GM21723 (cell line): ENCODE data around the gene PPA2.
"Not testable (repeated sequence)": the region's sequence is repeated elsewhere in the genome, so short reads cannot be mapped to it uniquely, and the experiment has no call there.

Experiments
- ATAC-seq: cut with Tn5 transposase; IDR thresholded peaks from one replicate; pipeline ENCODE4 v1.9.1; 2021; ENCODE audit warnings: mild to moderate bottlenecking, moderate library complexity; ENCODE audit not compliant: unreplicated experiment

The PPA2 gene

DNA sequence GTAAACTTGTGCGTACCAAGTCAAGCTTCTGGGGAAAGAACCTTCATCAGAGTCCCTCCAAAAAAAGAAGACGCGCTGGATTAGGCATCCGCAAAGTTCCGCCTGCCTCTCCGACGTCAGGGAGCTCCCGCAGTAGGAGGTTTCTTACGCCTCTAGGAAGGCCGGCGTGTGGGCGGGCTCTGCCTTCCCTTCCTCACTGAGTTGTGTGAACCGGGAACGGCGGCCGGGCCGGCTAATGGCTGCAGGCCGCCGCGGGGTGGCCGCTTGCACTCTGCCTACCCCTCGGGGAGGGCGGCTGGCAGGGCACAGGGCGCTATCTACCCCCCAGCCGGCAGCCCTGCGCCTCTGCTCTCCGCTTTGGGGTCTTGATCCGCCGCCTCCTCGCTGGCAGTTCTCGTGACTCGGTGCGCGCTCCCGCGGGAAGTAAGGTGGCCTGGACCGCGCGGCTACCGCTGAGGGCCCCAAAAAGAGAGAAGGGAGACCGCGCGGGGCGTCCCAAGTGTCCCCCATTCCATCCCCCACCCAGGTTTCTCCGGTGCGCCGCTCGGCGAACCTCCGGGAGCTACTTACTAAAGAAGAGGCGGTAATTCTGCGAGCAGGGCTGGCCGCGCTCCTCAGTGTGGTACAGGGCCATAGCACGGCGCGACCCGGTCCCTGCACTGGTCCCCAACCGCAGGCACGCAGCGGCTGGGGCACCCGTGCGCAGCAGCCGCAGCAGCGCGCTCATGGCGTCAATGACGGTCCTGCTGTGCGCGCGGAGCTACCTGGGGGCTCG, at the start of gene PPA2:
TSS of gene PPA2 (minus strand) at position 739 of the 775 bp plus-strand sequence. CDS start at position 727, 12 bp downstream.
- peak; percentile 86 for ATAC-seq

GRCh38 chr4:105520819-105521790, 47.2 kb upstream of the PPA2 start:
- peak; percentile 87 for ATAC-seq

DNA sequence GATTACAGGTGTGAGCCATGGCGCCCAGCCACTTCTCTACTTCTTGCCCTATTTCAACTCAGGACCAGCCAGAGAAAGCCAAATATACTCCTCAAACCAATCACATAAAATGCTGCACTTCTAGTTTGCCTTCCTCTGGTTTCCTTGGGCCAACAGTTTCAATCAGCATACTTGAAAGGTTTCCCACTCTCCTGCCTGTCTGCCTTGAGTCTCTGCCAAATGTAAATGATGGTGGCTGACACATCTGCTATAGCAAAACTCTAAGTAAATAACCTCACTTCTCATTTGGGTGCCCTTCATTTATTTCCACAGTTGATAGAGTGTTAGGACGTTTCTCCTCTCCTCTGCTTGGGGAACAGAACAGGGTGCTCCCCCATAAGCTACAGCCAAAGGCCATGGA, 36.4 kb upstream of the PPA2 start:
- no peak for ATAC-seq

DNA sequence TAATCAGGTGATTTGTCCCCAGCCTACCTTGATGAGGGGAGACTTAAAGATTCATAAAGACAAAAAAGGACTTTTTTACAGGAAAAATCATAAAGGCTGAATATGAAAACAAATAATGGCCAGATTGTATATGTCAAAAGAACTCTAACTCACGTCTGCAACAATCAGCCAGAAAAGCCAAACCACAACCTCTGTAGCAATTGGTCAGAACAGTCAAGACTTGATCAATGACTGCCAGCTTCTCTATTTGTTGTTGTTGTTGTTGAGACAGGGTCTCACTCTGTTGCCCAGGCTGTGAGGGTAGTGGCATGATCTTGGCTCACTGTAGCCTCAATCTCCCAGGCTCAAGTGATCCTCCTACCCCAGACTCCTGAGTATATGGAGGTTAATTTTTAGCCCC, 35.9 kb upstream of the PPA2 start:
- no peak for ATAC-seq

DNA sequence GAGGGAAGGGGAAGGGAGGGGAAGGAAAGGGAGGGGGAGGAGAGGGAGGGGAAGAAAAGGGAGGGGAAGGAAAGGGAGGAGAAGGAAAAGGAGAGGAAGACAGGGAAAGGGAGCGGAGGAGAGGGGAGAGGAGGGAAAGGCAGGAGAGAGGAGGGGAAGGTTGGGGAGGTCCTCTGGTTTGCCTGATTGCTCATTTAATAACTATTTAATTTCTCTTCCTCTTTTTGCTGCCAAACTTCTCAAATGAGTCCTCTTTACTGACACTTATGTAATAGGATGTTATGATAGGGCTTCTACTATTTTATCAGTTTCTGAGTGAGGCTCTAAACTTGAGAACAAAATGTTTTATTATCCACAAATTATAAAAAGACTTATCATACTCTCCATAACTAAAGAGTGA, 35.4 kb upstream of the PPA2 start:
- ATAC-seq, result peak; percentile 94

DNA sequence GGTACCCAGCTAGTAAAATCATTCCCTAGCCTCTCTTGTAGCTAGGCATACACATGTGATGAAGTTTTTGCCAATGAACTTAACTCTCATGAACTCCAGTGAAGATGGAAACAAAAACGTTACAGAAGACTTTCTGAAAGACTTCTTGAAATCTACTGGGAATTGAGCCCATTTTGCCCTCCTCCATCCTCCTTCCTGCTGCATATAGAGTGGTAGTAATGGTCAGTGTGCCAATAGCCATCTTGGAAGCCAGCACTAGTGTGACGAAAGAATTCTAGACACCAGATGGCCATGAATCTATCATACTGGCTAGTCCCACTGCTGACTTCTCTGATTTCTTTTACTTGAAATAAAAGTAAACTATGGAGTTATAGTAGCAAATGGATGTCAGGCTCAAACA, 30.9 kb upstream of the PPA2 start:
- ATAC-seq, result no peak

DNA sequence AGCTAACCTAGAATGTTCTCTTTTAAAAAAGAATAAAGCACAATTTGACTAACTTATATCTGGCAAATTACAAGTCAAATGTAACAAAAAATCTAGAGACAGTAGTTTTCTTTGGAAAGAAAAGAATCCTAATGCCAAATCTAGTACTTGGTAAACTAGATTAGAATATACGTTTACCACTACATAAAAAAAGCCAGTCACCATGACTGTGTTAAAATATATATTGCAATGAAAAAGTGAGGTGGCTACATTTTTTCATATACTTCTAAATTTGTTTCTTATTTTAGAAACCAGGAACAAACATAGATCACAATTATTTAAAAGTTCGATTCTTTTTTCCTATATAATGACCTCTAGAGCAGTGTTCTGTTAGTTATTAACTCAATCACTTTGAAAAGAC, 29.6 kb upstream of the PPA2 start:
- no peak for ATAC-seq

DNA sequence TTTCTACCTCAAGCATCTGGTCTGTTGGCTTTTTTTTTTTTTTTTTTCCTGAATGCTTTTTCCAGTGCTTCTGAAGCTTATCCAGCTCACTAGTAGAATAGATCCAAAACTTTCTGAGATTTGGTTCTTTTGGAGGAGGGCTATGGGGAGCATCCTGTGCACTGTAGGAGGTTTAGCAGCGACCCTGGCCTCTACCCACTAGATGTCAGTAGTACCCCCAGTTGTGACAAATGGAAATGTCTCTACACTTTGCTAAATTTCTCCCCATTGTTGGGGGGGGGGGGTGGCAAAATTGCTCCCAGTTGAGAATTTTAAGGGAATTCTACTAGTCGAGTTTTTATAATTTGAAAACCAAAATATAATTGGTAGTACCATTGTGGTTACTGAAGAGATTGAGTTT, 23.0 kb upstream of the PPA2 start:
- ATAC-seq, result no peak

DNA sequence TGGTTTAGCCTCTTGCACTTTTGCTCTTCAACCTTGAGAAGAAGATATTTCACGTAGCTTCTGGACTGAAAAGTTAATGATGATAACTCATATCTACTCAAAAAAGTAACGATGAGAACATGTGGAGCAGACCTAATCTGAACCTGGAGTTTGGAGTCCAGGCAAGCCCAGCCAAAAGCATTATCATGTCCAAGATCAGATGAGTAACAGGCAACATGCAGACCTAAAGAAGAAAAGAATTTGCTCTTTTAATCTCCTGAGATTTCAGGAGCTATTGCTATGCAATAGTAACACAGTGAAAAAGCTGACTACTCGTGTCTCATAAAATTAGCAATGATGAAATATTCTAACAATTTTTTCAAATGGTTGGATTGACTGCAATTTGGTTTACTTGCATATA, 21.8 kb upstream of the PPA2 start:
- ATAC-seq, result no peak

GRCh38 chr4:105490523-105490922, 16.7 kb upstream of the PPA2 start:
- ATAC-seq, result no peak

DNA sequence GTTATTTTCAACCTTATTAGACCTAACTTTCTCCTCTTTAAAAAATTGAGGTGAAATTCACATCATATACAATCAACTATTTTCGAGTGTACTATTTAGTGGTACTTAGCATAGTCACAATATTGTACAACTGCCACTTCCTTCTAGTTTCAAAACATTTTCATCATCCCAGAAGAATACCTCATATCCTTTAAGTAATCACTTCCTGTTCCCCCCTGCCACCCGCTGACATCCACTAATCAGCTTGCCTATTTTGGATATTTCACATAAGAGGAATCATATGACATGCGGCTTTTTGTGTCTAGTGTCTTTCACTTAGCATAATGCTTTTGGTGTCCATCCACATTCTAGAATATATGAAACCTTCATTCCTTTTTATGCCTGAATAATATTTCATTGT, 10.0 kb upstream of the PPA2 start:
- no peak for ATAC-seq

DNA sequence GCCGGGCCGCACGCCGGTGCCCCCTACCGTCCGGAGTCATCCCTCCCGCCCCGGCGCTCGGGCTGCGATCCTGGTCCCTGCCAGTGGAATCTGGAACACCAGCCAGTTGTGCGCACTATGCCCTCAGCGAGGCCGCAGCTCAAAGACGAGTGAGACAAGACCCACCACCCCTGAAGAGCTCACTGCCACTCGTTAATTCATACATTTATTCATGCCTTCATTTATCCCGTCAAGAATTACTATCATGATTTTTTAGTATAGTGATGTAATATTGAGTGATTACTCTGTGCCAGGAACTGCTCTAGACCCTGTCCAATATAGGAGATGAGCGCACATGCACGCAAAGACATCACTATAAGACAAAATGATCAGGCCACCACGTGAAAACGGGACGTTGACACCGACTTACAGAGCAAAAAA, 247 bp upstream of the PPA2 start:
- ATAC-seq, result peak; percentile 6

GRCh38 chr4:105472871-105473323, 965 bp downstream of the PPA2 start:
- no peak for ATAC-seq

- peak; percentile 45 for ATAC-seq
Observed at GRCh38 chr4:105471566-105472176, 2.2 kb downstream of the PPA2 start.

GRCh38 chr4:105470766-105471165, 3.1 kb downstream of the PPA2 start:
- ATAC-seq, result no peak

GRCh38 chr4:105469736-105470135, 4.1 kb downstream of the PPA2 start:
- ATAC-seq, result no peak

- ATAC-seq, result no peak
Observed at GRCh38 chr4:105466580-105466979, 7.3 kb downstream of the PPA2 start.

DNA sequence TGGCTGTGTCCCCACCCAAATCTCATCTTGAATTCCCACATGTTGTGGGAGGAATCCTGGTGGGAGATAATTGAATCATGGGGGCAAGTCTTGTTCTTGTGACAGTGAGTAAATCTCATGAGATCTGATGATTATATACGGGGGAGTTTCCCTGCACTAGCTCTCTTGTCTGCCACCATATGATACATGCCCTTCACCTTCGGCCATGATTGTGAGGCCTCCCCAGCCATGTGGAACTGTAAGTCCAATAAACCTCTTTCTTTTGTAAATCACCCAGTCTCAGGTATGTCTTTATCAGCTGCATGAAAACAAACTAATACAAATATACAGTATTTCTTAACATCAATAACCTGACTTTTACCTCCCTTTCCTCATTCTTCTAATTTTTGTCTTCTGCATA, 9.3 kb downstream of the PPA2 start:
- ATAC-seq, result not testable (repeated sequence)

GRCh38 chr4:105462576-105462975, 11.3 kb downstream of the PPA2 start:
- ATAC-seq, result no peak

DNA sequence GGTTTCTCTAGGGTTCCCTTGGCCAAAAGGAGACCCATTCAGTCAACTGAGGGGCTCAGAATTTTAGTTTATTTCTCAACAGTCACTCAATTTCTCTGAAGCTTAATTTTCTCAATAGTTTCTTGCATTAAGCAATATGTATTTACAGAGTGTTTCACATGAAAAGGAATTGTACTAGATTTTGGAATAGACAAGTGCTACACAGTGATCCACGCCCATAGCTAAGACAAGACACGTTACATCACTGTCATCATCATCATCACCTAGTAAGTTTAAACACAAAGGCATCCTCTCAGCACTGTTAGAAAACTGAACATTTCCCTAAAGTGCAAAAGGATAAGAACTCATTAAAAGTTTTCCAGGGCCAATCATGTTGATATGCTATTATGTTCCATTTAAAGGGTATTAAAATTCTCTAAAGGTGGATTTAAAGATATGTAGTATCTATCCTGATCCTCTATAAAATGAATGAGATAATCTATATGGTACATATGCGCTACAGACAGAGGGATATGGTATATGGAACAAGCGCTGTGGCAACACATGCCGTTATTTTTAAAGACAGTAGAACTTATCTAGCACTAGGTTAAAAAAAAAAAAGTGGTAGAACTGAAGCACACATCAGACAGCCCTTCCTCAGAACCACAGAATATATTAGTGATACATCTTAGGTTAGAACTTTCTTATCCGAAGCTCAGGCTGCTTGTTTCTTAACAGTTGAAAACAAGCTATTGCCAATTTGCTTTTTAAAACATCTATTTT, 12.1 kb downstream of the PPA2 start:
- no peak for ATAC-seq

DNA sequence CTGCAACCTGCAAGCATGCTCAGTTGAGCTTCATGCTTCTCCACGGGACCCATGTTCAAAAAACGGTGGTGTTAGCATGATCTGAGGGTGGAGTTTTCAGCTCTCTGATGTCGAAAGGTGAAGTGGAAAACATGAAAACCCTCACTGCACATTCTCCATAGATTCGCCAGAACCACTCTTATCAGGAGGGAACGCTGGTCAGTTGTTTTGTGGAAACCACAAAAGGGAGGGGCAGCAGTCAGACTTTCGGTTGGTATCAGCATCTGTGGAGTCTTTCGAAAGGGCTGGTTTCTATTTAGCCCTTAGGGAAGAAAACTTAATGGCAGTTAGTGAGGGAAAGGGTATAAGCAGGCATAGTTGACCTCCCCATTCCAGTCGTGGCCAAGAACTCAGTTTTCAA, 12.6 kb downstream of the PPA2 start:
- ATAC-seq, result no peak
